Lung microvascular endothelial cell (primary cell): ENCODE data around the gene IFNG-AS1. TPM values are rescaled to one million over a fixed set of nuclear protein-coding genes. Genes with fewer than 3 reads are reported as not detected.
A peak's percentile ranks its signal among the peaks of the same experiment; 100 is the strongest.

Source experiments
- DNase-seq, 2 donors: peaks; one replicate each; pipeline versions ENCODE4 v3.0.0 to v3.0.0-alpha.2; 2010; ENCODE audit warnings: low read depth in 2 of 2
- total RNA-seq: library from RNA; depleted of rRNA; stranded (reverse); fragments of >200 nt; gene quantifications from 2 replicates; pipeline ENCODE4 v1.2.1, GENCODE V29; 2014

Gene IFNG-AS1
- total RNA-seq, 1 donor from 2014 or later = not detected

DNA sequence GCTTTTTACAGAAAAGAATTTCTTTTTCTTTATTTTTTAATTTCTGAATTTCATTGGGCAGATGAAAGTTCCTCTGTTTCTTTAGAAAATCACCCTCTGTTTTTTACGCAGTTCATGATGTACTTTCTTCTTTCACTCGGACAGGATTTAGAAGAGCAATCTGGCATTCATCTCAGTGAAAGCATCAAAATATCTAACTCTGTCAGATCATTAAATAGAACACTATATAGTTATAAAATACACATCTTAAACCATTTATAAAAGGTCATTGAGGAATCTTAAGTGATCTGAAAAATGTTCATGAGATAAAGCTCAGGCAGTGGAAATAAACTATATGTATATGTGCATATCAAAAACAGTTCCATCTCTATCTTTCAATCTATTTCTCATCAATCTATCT, 3.9 kb downstream of the IFNG-AS1 start:
- DNase-seq = no peak

DNA sequence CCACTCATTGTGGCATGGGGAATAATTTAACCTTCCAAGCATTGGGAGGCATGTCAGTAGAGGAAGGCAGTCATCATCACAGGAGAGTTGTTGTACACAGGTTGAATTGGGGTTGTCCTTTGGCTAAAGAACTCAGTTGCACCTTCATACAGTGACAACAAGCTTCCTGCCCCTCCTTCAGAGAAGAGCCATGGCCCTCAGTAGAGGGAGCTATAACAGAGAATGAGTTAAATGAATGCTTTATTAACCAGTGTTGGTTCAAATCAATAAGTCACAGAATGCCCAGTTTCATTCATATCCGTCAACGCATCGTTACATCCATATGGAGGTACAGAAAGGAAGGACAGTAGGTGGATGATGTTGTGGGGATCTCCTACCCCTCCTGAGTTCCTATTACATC, 4.8 kb downstream of the IFNG-AS1 start:
- no peak for DNase-seq

DNA sequence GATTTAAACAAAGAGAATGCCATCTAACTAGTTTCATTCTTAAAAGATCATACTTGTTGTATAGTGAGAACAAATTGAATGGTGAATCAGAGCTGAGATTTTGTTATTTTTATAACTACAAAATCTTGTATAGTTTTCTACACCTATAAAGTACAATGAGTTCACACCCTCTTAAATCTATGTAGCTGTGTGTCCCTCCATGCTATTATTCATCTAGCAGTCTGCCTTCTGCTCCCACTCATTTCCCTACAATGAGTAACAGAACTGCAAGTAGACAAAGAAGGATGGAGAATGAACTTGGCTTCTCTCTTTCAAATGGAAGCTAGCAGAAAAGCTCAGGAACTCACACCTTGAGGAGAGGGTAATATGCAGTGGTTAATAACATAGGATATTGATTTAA, 7.1 kb downstream of the IFNG-AS1 start:
- no peak for DNase-seq

DNA sequence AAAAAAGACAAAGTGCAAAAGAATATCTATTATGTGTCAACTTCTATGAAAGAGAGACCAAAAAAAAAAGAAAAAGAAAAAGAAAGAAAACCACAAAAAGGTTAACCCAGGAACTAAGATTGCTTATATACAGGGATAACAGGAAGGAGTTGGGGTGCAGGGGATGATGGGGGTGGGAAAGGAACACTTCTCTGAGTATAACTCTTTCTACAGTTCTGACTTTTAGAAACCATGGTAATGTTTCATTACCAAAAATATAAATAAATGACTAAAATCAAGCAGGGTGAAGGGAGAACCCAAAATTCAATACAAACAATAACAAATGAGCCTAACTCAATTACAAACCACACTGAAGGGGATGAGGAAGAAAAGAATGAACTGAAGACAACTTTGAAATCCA, 9.1 kb downstream of the IFNG-AS1 start:
- no peak for DNase-seq

DNA sequence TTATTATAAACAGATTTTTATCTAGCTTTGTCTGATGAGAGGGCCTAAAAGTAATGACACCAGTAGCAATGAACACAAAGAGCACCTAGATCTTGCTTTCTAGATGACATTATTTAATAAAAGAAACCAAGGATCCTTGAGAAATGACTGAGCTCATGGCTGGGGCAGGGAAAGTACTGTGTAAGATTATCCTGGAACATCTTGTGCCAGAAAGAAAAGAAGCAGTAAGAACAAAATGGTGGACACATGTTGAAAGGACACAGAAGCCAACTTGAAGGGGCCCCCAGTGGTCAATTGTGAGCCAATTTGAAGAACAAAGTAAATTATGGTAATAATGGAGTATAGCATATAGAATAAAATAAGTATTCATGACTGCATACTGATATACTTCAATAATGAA, 10.0 kb downstream of the IFNG-AS1 start:
- no peak for DNase-seq

DNA sequence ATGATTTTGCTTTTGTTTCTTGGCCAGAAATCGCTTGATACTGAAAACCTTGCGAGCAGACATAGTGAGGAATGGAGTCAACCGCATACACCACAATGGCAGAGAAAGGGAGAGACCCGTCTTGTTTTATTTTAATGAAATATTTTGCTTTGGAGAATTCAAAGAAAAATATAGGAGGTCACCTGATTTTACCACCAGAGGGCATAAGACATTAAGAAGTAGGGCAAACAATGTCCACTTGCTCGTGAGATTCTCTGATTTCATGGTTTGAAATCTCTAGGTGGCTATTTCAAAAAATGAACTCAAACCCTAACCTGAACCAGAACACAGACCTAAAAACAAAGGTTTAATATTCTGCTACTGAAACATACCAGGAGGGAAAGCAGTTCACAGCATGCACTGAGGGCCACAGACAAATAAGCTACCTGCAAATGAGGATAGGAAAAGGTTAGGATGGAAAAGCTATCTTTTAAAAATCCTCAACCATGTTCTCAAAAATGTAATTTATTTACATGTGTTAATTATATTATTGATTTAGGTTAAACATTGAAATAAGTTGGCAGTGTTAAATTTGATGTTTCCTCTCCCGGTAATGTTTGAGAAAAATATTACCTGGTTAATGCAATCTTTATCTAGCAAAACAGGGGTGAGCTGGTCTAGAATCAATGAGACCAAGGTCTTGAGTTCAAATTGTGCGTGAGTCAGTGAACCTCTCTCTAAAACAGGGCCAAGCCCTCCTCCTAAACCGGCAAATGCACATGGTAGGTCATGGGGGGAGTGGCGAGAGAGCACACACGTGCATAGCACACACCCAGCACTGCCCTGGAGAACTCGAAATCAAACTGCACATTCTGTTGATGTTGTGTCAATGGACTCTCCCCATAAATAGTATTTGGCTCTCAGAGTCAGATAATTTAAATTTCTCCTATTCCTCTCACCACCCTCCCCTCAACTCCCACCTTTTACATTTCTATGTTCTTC, 12.5 kb downstream of the IFNG-AS1 start:
- DNase-seq = peak in 1 of 2 donors; percentile 4

DNA sequence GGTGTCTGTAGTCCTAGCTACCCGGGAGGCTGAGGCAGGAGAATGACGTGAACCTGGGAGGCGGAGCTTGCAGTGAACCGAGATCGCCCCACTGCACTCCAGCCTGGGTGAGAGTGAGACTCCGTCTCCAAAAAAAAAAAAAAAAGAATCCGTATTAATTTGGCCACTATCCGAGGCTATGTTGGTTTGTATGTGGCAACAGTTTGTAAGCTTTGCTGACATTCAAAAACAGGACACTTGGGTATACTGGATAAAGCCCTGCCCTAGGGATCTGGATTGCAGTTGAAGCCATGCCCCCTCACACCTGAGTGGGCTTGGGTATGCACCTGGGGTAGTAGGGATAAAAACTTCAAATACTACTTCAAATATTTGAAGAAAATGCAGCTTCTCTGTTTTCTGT, 14.5 kb downstream of the IFNG-AS1 start:
- no peak for DNase-seq

DNA sequence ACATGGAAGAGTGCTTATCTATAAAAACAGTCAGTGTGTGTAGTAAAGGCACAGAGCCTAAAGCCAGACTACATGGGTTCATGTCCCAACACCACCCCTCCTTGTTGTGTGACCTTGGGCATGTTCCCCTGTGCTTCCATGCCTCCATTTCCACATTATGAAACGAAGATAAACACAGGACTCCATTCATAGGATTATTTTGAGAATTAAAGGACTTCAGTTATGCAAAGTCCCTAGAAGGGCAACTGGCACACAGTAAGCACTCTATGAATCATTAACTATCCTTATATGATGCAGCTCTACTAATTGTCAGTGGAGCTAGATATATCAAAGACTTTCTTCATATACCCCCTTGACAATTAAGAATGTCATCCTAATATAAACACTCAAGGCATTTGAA, 17.8 kb downstream of the IFNG-AS1 start:
- no peak for DNase-seq

DNA sequence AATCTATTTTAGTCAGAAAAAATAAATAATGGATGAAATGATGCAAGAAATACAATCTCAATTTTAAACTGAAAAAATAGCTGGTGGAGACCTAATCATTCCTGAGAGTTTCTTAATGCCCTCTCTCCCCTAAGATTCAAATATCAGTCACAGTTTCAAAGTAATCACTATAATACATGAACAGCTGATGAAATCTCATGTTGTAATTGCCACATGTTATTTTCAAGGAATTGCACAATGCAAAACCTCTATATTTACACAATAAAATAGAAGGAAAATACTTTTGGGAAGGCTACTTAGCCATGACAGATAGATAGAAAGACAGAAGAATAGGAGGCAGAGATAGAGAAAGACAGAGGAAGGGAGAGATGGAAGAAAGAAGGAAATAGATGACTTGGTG, 18.2 kb downstream of the IFNG-AS1 start:
- no peak for DNase-seq

DNA sequence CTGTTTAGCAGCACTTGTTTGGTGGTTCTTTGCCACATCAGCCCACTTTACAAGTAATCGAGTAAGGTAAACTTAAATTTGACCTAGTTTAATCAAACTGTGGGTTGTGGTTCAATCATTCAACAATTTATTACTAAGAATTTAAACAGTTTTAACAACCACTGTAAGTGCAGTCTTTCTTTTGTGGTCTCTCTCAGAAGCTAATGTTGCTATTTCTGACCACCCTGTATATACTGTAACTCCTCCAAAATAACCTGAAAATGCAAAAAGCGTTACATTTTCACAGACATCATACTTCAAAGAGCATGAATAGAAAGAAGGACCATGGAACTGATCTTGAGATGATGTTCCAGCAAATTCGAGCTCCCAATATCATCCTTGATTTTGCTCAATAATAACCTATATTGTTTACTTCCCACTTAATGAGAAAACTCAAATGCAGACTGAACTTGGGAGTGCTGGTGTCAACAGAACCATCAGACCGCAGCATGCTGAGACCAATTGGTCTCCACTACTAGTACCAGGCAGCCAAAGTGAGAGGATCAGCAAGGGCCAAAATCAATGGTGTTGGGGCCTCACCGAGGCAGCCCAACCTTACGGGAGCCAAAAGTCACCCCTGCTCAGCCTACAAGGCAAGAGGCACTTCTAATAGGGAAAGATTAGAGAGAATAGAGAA, 22.1 kb downstream of the IFNG-AS1 start:
- no peak for DNase-seq

DNA sequence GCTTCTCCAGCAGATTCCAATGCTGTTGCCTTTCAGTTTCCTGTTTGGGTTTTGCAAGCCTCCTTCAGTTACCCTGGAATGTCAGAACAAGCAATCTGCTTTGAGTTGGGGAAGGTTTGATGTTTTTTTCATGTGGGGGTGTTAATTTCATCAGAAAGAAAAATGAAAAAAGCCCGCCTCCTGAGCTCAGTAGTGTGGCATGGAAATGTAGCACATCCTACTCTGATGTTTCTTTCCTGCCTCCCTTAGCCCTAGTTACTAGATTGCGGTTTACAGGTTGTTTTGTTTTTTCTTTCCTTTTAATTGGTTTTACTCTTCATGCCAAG, 22.6 kb downstream of the IFNG-AS1 start:
- no peak for DNase-seq

DNA sequence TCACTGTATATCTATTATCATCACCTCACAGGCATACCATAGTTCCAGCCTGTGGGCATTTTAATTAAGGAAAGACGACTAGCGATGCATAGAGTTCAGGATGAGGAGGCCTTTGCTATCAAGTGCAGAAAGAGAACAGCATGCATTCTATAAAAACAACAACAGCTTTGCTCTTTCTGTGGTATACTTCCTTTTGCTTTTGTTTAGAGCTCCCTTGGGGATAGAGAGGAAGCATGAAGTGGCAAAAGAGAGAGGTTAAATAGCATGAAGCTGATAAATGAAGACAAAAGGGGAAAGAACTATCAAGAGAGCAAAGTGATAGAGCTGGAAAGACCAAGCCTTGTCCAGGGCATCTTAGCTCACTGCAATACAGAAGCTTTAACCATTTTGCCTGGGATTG, 23.5 kb downstream of the IFNG-AS1 start:
- DNase-seq = no peak

DNA sequence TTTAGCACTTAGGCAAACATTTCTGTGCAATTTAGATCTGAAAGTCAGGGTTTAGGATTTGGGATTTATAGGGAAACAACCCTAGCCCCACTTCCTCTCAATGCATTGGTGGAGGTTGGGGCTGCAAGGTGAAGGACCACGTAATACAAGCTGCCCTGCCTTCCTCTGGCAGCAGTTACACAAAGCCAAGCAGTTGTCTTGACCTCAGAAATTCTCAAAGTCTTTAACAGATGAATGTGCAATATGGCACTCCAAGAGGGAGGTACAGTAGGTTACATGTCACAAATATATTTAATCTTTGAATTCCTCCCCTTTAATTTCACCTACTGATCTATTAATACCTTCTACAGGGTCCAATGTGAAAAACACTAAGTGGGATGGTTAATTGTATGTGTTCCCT, 23.9 kb downstream of the IFNG-AS1 start:
- no peak for DNase-seq

DNA sequence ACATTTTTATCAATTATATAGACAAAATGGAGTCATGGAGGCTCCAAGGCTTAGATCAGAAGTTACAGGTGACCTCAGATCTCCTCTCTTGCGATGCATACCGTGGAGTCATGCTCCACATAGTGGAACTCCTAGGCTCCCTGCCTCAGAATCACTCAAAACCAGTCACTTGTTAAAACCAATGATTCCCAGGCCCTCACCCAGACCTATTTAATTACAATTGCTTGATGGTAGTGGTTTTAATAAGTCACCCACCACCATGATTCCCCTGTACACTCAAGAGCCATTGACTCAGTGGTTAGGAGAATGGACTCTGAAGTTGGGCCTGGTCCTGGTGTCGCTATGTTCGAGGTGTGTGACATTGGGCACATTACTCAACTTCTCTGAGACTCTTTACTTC, 26.9 kb downstream of the IFNG-AS1 start:
- DNase-seq = no peak

DNA sequence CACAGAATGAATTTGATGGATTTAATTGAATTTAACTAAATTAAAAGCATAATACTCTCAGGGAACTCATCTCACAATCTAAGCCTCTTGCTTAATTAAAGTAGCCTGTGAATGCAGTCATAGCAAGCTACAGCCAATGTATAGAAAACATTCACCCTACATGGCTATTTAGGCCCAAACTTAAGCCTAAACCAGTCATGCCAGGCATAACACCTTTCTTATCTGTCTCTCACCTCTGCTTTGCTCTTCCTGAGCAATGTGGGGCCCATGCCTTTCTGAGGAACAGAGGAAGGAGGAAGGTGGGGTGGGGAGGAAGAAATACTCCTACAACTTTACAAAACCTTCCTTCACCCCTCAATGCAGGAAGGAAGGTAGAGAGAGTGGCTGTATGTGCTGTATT, 29.1 kb downstream of the IFNG-AS1 start:
- DNase-seq = no peak

DNA sequence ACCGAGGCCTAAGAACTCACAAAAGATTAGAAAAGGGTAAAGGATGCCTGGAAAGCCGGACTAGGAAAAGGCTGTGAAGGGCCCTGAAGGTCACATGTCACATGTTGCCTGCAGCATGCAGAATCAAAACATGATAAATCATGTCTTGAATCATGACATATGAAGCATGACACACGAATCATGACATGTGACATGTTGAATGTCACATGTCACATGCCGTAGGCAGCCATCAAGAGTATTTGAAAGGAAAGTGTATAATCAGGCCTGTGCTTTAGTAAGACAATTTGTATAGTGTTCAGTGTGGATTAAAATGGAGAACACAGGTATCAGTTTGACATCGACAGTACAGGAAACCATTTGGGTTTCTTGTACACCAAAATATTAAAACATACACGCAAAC, 30.8 kb downstream of the IFNG-AS1 start:
- no peak for DNase-seq

DNA sequence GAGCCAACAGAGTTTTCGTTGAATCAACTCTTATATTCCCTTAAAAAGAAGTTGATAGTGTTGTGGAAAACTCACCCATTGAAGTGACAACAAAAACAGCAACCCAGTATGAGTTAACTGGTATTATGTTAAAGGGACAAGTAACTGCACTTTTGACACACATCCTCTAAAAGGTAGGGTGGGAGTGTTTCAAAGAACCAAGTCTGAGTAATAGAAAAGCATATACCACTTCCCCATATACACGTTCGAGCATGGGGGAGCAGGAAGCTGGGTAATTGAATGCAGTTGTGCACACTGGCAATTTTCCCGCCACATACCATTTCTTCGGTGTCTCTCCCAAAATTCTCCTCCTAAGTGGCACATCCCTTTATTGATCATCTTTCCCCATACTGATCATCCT, 31.5 kb downstream of the IFNG-AS1 start:
- no peak for DNase-seq

DNA sequence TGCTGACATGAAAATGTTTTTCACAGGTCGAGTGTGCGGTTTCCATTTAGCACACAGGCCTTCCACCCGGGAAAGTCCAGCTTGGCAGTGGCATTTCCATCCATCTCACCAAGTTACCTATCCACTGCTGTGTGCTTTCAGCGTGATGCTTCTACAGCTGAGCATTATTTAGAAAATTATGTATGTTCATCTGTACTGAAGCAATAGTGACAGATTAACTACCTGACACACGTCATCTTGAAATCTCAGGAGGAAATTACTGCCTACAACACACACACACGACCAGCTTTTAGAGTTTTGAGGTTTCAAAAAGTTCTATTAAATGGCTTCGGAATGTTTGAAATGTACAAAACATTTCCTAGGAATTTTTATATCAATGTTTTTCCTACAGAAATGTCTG, 39.4 kb downstream of the IFNG-AS1 start:
- DNase-seq = no peak

DNA sequence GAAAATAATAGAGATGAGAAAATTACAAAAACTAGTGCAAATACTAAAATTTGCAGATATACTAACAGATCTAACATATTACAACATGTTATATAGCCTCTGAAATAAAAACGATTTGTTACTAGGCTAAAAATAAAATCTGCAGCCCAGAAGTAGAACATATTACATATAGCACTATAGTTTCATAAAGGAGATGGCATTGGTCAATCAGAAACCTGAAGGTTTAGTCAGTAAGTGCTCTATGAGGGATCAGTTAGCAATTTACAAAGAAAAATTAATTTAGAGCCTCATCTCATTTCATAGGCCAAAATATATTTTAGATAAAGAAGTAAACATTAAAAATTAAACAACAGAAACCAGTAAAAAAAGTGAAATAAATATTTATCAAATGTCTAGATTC, 41.0 kb downstream of the IFNG-AS1 start:
- DNase-seq = no peak

DNA sequence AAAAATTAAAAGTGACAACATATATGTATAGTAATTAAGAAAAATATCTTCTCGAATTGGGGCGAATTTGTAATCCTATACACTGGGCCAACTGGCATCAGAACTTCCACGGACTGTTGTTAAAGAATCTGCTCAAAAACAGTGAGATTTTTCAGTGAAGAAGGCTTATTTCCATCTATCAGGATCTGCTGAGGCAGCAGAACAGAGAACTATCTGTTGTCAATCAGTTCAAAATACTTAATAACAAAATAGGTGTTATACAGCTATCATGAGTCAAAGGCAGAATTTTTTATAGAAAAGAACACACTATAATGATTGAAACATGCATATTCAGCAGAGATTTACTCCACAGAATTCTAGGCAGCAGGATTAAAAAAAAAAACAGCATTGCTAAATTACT, 41.9 kb downstream of the IFNG-AS1 start:
- no peak for DNase-seq

DNA sequence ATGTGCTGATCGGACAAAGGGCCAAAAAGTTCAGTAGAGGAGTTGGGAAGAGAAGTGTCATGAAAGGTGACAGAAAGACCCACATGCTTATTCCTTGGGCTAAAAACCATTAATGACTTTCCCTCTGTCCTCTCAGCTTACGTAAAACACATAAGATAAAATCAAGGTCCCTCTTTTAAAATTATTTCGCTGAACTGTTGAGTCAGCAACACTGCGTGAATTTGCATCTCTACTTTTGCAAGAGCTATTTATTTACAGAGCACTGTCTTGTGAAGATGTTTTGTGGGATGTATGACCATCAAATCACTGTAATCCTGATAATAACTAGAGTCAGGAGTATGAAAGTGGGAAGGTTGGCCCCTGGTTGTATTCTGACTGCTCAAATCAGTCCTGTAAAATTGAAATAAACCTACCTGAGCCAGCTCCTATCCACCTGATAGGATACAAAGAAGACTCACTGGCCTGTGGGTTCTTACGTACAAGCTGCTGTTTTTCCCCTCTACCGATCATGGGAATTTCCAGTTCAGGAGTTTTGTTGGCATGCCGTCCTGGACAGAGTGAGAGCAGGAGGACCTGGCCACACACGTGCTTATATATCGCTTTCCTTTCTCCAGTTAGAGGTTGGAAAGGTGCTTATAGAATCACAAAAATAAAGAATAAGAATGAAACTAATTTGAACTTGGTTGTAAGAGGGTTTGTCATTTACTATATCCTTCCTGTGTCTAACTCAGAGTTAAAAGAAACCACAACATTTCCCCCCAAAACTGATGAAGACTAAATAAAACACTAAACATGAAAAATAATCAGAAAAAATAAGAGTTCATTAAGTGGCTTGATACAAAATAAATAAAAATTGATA, 42.9 kb downstream of the IFNG-AS1 start:
- peak in 1 of 2 donors; percentile 38 for DNase-seq

DNA sequence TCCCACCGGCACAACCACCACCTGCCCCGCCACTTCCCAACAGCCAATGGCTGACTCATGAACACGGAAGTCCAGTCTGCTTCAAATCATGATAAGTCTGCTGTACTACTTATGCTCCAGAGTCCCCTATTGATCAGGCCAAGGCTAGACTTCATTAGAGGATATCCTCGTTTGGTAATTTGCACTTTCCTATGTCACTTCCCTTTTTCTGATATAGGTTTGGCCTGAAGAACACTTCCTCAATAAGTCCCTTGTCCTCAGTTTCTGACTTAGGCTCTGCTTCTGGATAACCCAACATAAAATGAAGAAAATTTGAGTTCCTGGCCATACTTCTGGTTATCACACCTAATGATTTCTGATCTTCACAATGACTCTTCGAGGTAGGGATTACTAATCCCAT, 45.3 kb downstream of the IFNG-AS1 start:
- DNase-seq = no peak
